ENCODE measurements around the gene UVSSA.
"Not testable (repeated sequence)": the region's sequence is repeated elsewhere in the genome, so short reads cannot be mapped to it uniquely, and the experiment has no call there.

UVSSA gene

DNA sequence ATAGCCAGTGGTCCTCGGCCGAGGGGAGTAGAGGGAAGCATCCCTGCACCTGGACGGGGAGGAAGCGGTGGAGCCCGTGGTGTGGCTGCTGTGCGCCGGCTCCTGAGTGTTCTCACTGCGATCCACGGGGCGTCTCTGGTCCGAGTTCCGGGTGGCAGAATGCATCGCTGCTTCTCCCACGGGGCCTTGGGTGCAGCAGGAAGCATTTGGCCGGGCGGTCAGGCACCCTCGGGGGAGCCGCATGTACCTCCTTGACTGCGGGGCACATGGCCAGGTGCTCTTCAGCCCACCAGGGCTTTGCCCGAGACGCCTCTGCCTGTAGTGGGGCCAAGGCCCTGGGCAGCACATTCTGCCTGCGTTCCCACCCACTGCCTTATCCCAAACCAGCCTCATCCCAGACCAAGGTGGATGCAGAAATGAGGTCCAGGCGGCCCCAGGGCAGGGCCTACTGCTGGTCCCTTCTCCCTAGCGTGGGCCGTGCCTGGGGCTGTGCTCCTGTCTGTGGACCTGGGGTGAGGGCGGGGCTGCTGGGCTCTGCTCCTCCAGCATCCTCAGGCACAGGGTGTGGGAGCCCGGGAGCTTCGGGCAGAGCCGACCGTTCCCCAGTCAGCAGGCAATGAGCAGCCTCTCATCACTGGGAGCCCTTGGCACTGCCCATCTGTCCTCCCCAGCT, 31.7 kb downstream of the UVSSA start:
- DNase-seq: peak; percentile 15

DNA sequence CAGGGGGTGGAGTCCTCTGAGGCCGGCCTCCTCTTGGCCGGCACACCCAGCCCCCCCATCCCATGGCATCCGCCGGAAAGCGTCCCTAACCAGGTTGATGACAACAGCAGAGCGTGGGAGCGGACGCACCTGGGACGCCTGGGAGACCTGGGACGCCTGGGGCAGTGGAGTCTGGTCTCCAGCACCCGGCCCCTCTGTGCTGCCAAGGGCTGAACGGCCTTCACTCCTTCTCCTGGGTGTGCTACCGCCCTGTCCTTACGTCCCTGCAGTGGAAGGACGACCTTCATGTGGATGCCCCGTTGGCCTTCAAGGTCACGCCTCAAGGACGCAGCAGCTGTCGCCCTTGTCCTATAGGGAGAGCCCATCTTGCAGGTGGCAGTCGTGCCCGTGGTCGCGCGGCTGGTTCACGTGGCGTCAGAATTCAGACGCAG, 32.4 kb downstream of the UVSSA start:
- peak; percentile 27 for DNase-seq

DNA sequence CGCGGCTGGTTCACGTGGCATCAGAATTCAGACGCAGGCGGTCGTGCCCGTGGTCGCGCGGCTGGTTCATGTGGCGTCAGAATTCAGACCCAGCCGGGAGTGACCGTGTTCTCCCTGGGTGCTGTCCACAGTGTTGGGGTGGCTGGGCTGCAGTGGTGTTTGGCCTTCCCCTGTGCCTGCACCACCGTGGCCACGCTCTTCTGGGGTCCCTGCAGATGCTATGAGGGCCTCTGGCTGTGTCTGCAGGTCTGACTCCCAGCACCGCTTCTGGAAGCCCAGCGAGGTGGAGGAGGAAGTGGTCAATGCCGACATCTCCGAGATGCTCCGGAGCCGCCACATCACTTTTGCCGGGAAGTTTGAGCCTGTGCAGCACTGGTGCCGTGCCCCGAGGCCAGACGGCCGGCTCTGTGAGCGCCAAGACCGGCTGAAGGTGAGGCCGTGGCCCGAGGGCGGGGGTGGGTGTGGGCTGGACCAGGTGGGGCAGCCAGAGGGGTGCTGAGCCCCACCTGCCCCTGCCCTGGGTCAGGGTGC, 32.9 kb downstream of the UVSSA start:
- no peak for DNase-seq

- peak; percentile 10 for DNase-seq
Observed at GRCh38 chr4:1380368-1381151, 33.6 kb downstream of the UVSSA start.

- peak; percentile 19 for DNase-seq
Observed at GRCh38 chr4:1381181-1381621, 34.2 kb downstream of the UVSSA start.

- DNase-seq: no peak
Observed at GRCh38 chr4:1381944-1382541, 35.0 kb downstream of the UVSSA start.

- DNase-seq: peak; percentile 24
Observed at GRCh38 chr4:1382776-1383727, 36.0 kb downstream of the UVSSA start.

GRCh38 chr4:1383728-1384591, 37.0 kb downstream of the UVSSA start:
- DNase-seq: peak; percentile 21

- peak; percentile 18 for DNase-seq
Observed at GRCh38 chr4:1384675-1385372, 37.8 kb downstream of the UVSSA start.

- peak; percentile 24 for DNase-seq
Observed at GRCh38 chr4:1385373-1386340, 38.6 kb downstream of the UVSSA start.

DNA sequence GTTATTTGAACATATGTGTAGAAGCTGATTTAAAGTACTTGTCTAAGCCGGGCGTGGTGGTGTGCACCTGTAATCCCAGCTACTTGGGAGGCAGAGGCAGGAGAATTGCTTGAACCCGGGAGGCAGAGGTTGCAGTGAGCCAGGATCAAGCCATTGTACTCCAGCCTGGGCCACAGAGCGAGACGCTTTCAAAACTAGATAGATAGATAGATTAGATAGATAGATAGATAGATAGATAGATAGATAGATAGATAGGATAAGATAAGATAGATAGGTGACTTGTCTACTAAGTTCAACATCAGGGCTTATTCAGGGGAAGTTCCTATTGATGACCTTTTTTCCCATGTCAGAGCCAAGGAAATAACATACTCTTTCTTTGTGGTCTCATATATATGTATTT, 46.4 kb downstream of the UVSSA start:
- not testable (repeated sequence) for DNase-seq

- no peak for DNase-seq
Observed at GRCh38 chr4:1393866-1394265, 46.9 kb downstream of the UVSSA start.

DNA sequence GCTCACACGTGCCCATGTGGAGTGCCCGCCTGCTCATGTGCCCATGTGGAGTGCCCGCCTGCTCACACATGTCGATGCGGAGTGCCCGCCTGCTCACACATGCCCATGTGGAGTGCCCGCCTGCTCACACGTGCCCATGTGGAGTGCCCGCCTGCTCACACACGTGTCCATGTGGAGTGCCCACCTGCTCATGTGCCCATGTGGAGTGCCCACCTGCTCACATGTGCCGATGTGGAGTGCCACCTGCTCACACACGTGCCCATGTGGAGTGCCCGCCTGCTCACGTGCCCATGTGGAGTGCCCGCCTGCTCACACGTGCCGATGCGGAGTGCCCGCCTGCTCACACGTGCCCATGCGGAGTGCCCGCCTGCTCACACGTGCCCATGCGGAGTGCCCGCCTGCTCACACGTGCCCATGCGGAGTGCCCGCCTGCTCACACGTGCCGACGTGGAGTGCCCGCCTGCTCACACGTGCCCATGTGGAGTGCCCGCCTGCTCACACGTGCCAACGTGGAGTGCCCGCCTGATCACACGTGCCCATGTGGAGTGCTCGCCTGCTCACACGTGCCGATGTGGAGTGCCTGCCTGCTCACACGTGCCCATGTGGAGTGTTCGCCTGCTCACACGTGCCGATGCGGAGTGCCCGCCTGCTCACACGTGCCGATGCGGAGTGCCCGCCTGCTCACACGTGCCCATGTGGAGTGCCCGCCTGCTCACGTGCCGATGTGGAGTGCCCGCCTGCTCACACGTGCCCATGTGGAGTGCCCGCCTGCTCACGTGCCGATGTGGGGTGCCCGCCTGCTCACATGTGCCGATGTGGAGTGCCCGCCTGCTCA, 47.8 kb downstream of the UVSSA start:
- not testable (repeated sequence) for DNase-seq

DNA sequence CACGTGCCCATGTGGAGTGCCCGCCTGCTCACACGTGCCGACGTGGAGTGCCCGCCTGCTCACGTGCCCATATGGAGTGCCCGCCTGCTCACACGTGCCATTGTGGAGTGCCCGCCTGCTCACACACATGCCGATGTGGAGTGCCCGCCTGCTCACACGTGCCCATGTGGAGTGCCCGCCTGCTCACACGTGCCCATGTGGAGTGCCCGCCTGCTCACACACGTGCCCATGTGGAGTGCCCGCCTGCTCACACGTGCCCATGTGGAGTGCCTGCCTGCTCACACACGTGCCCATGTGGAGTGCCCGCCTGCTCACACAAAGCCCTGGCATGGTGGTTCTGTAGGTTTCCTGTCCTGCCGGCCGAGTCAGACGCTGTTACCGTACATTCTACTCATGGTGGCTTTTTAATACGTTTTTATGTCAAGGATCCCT, 48.4 kb downstream of the UVSSA start:
- DNase-seq: not testable (repeated sequence)

DNA sequence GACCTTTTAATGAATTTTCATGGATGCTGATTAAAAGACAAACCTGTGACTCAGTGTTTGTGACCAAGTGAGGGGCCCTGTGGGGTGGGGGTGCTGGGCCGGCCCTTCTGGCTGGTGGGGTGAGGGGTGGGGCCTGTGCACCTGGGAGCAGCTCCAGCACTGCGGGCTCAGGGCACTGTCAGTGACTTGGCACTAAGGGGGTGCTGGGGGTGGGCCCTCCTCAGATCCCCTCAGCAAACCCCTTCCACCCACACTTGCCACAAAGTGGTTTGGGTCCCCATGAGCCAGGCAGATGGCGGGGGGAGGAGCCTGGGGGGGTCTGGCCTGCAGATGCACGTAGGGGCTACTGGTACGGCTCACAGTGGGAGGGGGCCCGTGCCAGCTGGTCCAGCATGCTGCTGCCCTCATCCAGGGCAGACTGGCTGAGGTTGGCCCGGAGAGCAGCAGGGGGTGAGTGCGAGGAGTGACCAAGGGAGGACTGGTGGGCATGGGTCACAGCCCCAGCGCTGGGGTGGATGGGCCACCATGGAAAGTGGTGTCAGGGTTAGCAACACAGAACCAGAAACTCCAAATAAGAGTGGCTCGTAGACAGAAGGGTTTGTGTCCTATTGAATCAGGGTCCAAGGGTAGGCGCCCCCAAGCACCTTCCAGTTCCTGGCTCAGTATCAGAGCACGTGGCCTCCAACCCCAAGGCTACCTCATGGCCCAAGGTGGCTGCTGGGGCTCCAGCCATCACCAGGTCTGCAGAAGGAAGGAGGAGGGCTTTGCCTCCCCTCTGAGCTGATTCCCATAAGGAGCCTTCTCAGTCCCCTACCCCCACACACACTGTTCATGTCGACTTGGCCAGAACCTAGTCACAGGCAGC, 49.2 kb downstream of the UVSSA start:
- DNase-seq: no peak

- peak; percentile 18 for DNase-seq
Observed at GRCh38 chr4:1396806-1397455, 49.9 kb downstream of the UVSSA start.
